Neural progenitor cell (in vitro differentiated cells): ENCODE data around the gene RFX7. TPM values are rescaled to one million over a fixed set of nuclear protein-coding genes. Genes with fewer than 3 reads are reported as not detected.
A peak's percentile ranks its signal among the peaks of the same experiment; 100 is the strongest.
"Not testable (repeated sequence)": the region's sequence is repeated elsewhere in the genome, so short reads cannot be mapped to it uniquely, and the experiment has no call there.

Source experiments
- DNase-seq: peaks from one replicate; pipeline ENCODE4 v3.0.0-alpha.2; 2016; ENCODE audit warnings: low spot score
- H2AFZ ChIP-seq: fragments of 200-600 bp; sonication (generic); replicated peaks from 2 replicates; pipeline ENCODE4 v1.6.1; 2016; ENCODE audit warnings: antibody characterized with exemption
- H3F3A ChIP-seq: fragments of 200-600 bp; sonication (generic); 2 replicates; pipeline ENCODE4 v1.6.1; 2016; ENCODE audit warnings: antibody characterized with exemption, low read depth
- H3K27ac ChIP-seq: fragments of 200-600 bp; sonication (generic); 2 replicates; pipeline ENCODE4 v1.5.1; 2016; ENCODE audit warnings: mild to moderate bottlenecking
- H3K27me3 ChIP-seq: fragments of 200-600 bp; sonication (generic); 2 replicates; pipeline ENCODE4 v1.6.1; 2016; ENCODE audit warnings: mild to moderate bottlenecking, moderate library complexity
- H3K36me3 ChIP-seq: fragments of 200-600 bp; sonication (generic); 2 replicates; pipeline ENCODE4 v1.5.1; 2016
- H3K4me1 ChIP-seq: fragments of 200-600 bp; sonication (generic); 2 replicates; pipeline ENCODE4 v1.6.1; 2016; ENCODE audit warnings: mixed run types
- H3K4me2 ChIP-seq: fragments of 200-600 bp; sonication (generic); 2 replicates; pipeline ENCODE4 v1.6.1; 2016
- H3K4me3 ChIP-seq: fragments of 200-600 bp; sonication (generic); 2 replicates; pipeline ENCODE4 v1.5.1; 2016
- H3K79me2 ChIP-seq: fragments of 200-600 bp; sonication (generic); 2 replicates; pipeline ENCODE4 v1.6.1; 2016; ENCODE audit warnings: low read depth
- H3K9ac ChIP-seq: fragments of 200-600 bp; sonication (generic); 2 replicates; pipeline ENCODE4 v1.6.1; 2016
- H3K9me3 ChIP-seq: fragments of 200-600 bp; sonication (generic); 2 replicates; pipeline ENCODE4 v1.5.1; 2016; ENCODE audit warnings: low read depth
- H4K20me1 ChIP-seq: fragments of 200-600 bp; sonication (generic); 2 replicates; pipeline ENCODE4 v1.6.1; 2016; ENCODE audit warnings: low read depth
- H3K27ac Mint-ChIP-seq: 3 replicates; pipeline ENCODE4 v1.8.0; 2021; ENCODE audit warnings: mixed read lengths
- H3K27me3 Mint-ChIP-seq: 2 replicates; pipeline ENCODE4 v1.8.0; 2022; ENCODE audit warnings: low read depth, mild to moderate bottlenecking, inconsistent platforms, moderate library complexity, mixed read lengths; ENCODE audit not compliant: insufficient read depth
- H3K36me3 Mint-ChIP-seq: 3 replicates; pipeline ENCODE4 v1.8.0; 2021; ENCODE audit warnings: mixed read lengths
- H3K4me1 Mint-ChIP-seq: 3 replicates; pipeline ENCODE4 v1.8.0; 2021; ENCODE audit warnings: mixed read lengths
- H3K4me3 Mint-ChIP-seq: 3 replicates; pipeline ENCODE4 v1.8.0; 2021; ENCODE audit warnings: mild to moderate bottlenecking, moderate library complexity, mixed read lengths
- H3K9me3 Mint-ChIP-seq: 3 replicates; pipeline ENCODE4 v1.8.0; 2020; ENCODE audit warnings: mixed read lengths
- CTCF ChIP-seq: fragments of 200-600 bp; sonication (generic); IDR thresholded peaks from 2 replicates; pipeline ENCODE4 v1.5.1; 2017; ENCODE audit warnings: antibody characterized with exemption, mild to moderate bottlenecking
- EZH2 ChIP-seq: fragments of 200-600 bp; sonication (generic); IDR thresholded peaks from 2 replicates; pipeline ENCODE4 v1.6.1; 2017; ENCODE audit warnings: antibody characterized with exemption, mild to moderate bottlenecking, moderate library complexity
- EZH2phosphoT487 ChIP-seq: fragments of 200-600 bp; sonication (generic); IDR thresholded peaks from 2 replicates; pipeline ENCODE4 v1.6.1; 2017; ENCODE audit warnings: antibody characterized with exemption
- total RNA-seq: library from RNA; depleted of rRNA; stranded (reverse); fragments of >200 nt; gene quantifications from 2 replicates; pipeline ENCODE4 v1.2.3, GENCODE V29; 2015; ENCODE audit warnings: low replicate concordance

RFX7 gene
- total RNA-seq, 1 donor from 2014 or later: 24.1 TPM

- H3K4me1 ChIP-seq: no peaks in the 10 kb centered on the region
- no peaks in the 10 kb centered on the region for H3K9me3 ChIP-seq
- Mint-ChIP-seq H3K4me1 (no peaks in the 10 kb centered on the region), H3K9me3 (peaks cover 9% of the 10 kb centered on the region), H3K27ac (no peak overlapping the region), H3K4me3 (no peak overlapping the region), H3K27me3 (peaks cover 3% of the 10 kb centered on the region), H3K36me3 (no peaks in the 10 kb centered on the region)
- peak; percentile 32 for TF ChIP-seq CTCF
- no peak for TF ChIP-seq EZH2phosphoT487
- no peak for TF ChIP-seq EZH2
- H3F3A ChIP-seq: no peaks in the 10 kb centered on the region
- no peak overlapping the region for H3K4me2 ChIP-seq
- H3K36me3 ChIP-seq: no peaks in the 10 kb centered on the region
- H3K4me3 ChIP-seq: no peak overlapping the region
- H4K20me1 ChIP-seq: no peaks in the 10 kb centered on the region
- DNase-seq: peak; percentile 7
- H3K79me2 ChIP-seq: no peaks in the 10 kb centered on the region
- peaks cover 10% of the 10 kb centered on the region for H3K27me3 ChIP-seq
- no peak overlapping the region for H3K9ac ChIP-seq
- no peak overlapping the region for H2AFZ ChIP-seq
- no peak overlapping the region for H3K27ac ChIP-seq
Observed at GRCh38 chr15:56286213-56286612, 42.5 kb upstream of the RFX7 start.

DNA sequence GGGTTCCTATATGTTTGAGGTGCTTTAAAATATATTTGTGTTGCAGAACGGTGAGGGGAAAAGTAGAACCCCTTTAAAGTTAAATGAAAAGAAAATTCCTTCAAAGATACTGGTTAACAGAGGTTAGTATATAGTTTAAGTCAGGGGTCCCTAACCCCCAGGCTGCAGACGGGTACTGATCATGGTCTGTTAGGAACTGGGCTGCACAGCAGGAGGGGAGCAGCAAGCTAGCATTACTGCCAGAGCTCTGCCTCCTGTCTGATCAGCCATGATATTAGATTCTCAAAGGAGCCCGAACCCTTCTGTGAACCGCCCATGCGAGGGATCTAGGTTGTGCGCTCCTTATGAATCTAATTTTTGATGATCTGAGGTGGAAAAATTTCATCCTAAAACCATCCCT, 37.5 kb upstream of the RFX7 start:
- H3K9me3 ChIP-seq: no peaks in the 10 kb centered on the region
- H4K20me1 ChIP-seq: no peaks in the 10 kb centered on the region
- no peaks in the 10 kb centered on the region for H3K4me1 Mint-ChIP-seq
- no peak overlapping the region for H3K4me3 Mint-ChIP-seq
- TF ChIP-seq EZH2phosphoT487 (no peak), EZH2 (no peak), CTCF (no peak)
- no peak overlapping the region for H3K4me2 ChIP-seq
- H2AFZ ChIP-seq: no peak overlapping the region
- no peaks in the 10 kb centered on the region for H3F3A ChIP-seq
- peak; percentile 34 for DNase-seq
- H3K36me3 ChIP-seq: no peaks in the 10 kb centered on the region
- no peaks in the 10 kb centered on the region for H3K36me3 Mint-ChIP-seq
- no peak overlapping the region for H3K27ac ChIP-seq
- no peak overlapping the region for H3K9ac ChIP-seq
- H3K79me2 ChIP-seq: no peaks in the 10 kb centered on the region
- no peaks in the 10 kb centered on the region for H3K27me3 Mint-ChIP-seq
- peaks cover 23% of the 10 kb centered on the region for H3K27me3 ChIP-seq
- H3K27ac Mint-ChIP-seq: no peak overlapping the region
- no peaks in the 10 kb centered on the region for H3K4me1 ChIP-seq
- H3K4me3 ChIP-seq: no peak overlapping the region
- no peaks in the 10 kb centered on the region for H3K9me3 Mint-ChIP-seq

- H3K4me3 ChIP-seq: no peak overlapping the region
- no peak for TF ChIP-seq EZH2
- no peak for TF ChIP-seq EZH2phosphoT487
- TF ChIP-seq CTCF: no peak
- Mint-ChIP-seq H3K4me1 (no peaks in the 10 kb centered on the region), H3K9me3 (peaks cover 19% of the 10 kb centered on the region), H3K4me3 (no peak overlapping the region), H3K27ac (no peak overlapping the region), H3K36me3 (no peaks in the 10 kb centered on the region), H3K27me3 (no peaks in the 10 kb centered on the region)
- H3K79me2 ChIP-seq: no peaks in the 10 kb centered on the region
- no peaks in the 10 kb centered on the region for H3K27me3 ChIP-seq
- no peaks in the 10 kb centered on the region for H3K9me3 ChIP-seq
- H2AFZ ChIP-seq: no peak overlapping the region
- H3F3A ChIP-seq: no peaks in the 10 kb centered on the region
- no peaks in the 10 kb centered on the region for H3K36me3 ChIP-seq
- no peak overlapping the region for H3K27ac ChIP-seq
- no peaks in the 10 kb centered on the region for H4K20me1 ChIP-seq
- no peak overlapping the region for H3K4me2 ChIP-seq
- no peaks in the 10 kb centered on the region for H3K4me1 ChIP-seq
- H3K9ac ChIP-seq: no peak overlapping the region
- no peak for DNase-seq
Observed at GRCh38 chr15:56273724-56274123, 30.0 kb upstream of the RFX7 start.

DNA sequence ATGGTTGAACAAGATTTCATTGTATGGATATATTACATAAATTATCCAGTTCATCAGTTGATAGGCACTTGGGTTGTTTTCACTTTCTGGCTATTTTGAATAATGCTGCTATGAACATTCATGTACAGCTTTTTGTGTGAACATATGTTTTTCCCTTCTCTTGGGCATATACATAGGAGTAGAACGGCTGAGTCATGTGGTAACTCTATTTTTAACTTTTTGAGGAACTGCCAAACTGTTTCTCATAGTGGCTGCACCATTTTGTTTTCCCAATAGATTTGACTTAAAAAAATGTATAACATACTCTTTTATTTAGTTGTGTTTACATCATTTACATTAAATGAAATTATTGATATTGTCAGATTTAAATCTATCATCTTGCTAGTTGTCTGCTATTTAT, 28.8 kb upstream of the RFX7 start:
- H3K9me3 Mint-ChIP-seq: peaks cover 25% of the 10 kb centered on the region
- H3K4me3 ChIP-seq: no peak overlapping the region
- no peaks in the 10 kb centered on the region for H3K36me3 Mint-ChIP-seq
- no peak overlapping the region for H2AFZ ChIP-seq
- no peaks in the 10 kb centered on the region for H4K20me1 ChIP-seq
- no peak overlapping the region for H3K9ac ChIP-seq
- DNase-seq: no peak
- H3K27me3 Mint-ChIP-seq: no peaks in the 10 kb centered on the region
- H3K4me1 Mint-ChIP-seq: no peaks in the 10 kb centered on the region
- no peaks in the 10 kb centered on the region for H3K79me2 ChIP-seq
- H3K27me3 ChIP-seq: no peaks in the 10 kb centered on the region
- no peaks in the 10 kb centered on the region for H3K36me3 ChIP-seq
- TF ChIP-seq EZH2 (no peak), CTCF (no peak), EZH2phosphoT487 (no peak)
- no peak overlapping the region for H3K4me3 Mint-ChIP-seq
- H3K27ac ChIP-seq: no peak overlapping the region
- H3K4me2 ChIP-seq: no peak overlapping the region
- H3K4me1 ChIP-seq: no peaks in the 10 kb centered on the region
- no peaks in the 10 kb centered on the region for H3F3A ChIP-seq
- H3K9me3 ChIP-seq: no peaks in the 10 kb centered on the region
- H3K27ac Mint-ChIP-seq: no peak overlapping the region

GRCh38 chr15:56266465-56266864, 22.8 kb upstream of the RFX7 start:
- not testable (repeated sequence) for H3K4me2 ChIP-seq, H3K4me1 Mint-ChIP-seq, H3K27ac Mint-ChIP-seq, DNase-seq, H3K27me3 ChIP-seq, H3K4me3 Mint-ChIP-seq, H3K9me3 ChIP-seq, H3K36me3 ChIP-seq, H4K20me1 ChIP-seq, H3K27ac ChIP-seq, H3K4me3 ChIP-seq, H3K36me3 Mint-ChIP-seq, H3K9ac ChIP-seq, H3K27me3 Mint-ChIP-seq, H2AFZ ChIP-seq, H3K9me3 Mint-ChIP-seq, H3K4me1 ChIP-seq, H3K79me2 ChIP-seq, H3F3A ChIP-seq
